Tibial nerve (tissue), 4 donors: ENCODE data around the gene SRD5A3. TPM values are rescaled to one million over a fixed set of nuclear protein-coding genes. Genes with fewer than 3 reads are reported as not detected.

Source experiments
- DNase-seq, 2 donors: peaks; one replicate each; pipeline ENCODE4 v3.0.0-alpha.2; 2019; ENCODE audit warnings: low spot score in 2 of 2
- H3K27ac ChIP-seq, 4 donors: fragments of 200-600 bp; sonication (generic) in 3 of 4; one replicate each; pipeline ENCODE4 v1.5.1; 2017 to 2019; ENCODE audit warnings: mild to moderate bottlenecking in 1 of 4
- H3K27me3 ChIP-seq, 2 donors: fragments of 200-600 bp; sonication (generic) in 1 of 2; one replicate each; pipeline versions ENCODE4 v1.5.1 to v1.6.0; 2017 to 2019
- H3K36me3 ChIP-seq, 3 donors: fragments of 200-600 bp; sonication (generic); one replicate each; pipeline ENCODE4 v1.5.1; 2018 to 2019
- H3K4me1 ChIP-seq, 4 donors: fragments of 200-600 bp; sonication (generic) in 3 of 4; one replicate each; pipeline ENCODE4 v1.5.1; 2017 to 2019
- H3K4me3 ChIP-seq, 4 donors: fragments of 200-600 bp; sonication (generic) in 3 of 4; one replicate each; pipeline ENCODE4 v1.5.1; 2017 to 2019; ENCODE audit warnings: mild to moderate bottlenecking in 1 of 4, moderate library complexity in 1 of 4
- H3K9me3 ChIP-seq, 4 donors: fragments of 200-600 bp; sonication (generic) in 3 of 4; one replicate each; pipeline ENCODE4 v1.5.1; 2017 to 2019
- CTCF ChIP-seq, 5 experiments: fragments of 200-600 bp in 3 of 5; fragments of 450-650 bp in 2 of 5; sonication (generic) in 3 of 5; IDR thresholded peaks; one replicate each; pipeline ENCODE4 v1.5.1; 2016 to 2019; ENCODE audit warnings: antibody characterized with exemption in 5 of 5, mild to moderate bottlenecking in 3 of 5, moderate library complexity in 2 of 5
- EP300 ChIP-seq, 2 donors: sonication (generic); formaldehyde crosslinking; IDR thresholded peaks; one replicate each; pipeline ENCODE4 v1.6.1; 2017; ENCODE audit warnings: antibody characterized with exemption in 2 of 2, mild to moderate bottlenecking in 1 of 2
- POLR2A ChIP-seq, 2 donors: fragments of 450-650 bp; IDR thresholded peaks; one replicate each; pipeline ENCODE4 v1.6.1; 2017; ENCODE audit warnings: antibody characterized with exemption in 2 of 2, mild to moderate bottlenecking in 2 of 2, moderate library complexity in 2 of 2
- WGBS, 2 donors: methylation state at CpG; one replicate each; pipeline ENCODE4 v1.1.5; 2018; 5-methylcytosine and 5-hydroxymethylcytosine counted together
- total RNA-seq, 4 donors: library from RNA; depleted of rRNA; stranded (reverse); fragments of >200 nt; gene quantifications; one replicate each; pipeline ENCODE4 v1.1.0, GENCODE V29; 2016

Gene SRD5A3
- total RNA-seq, 4 donors from 2014 or later = 9.0 to 16.1 (median 12.2) TPM

- no peak for DNase-seq
- Histone ChIP-seq H3K4me1 (peaks cover 0 to 51% (median 5%) of the 10 kb centered on the region in 4 donors), H3K9me3 (no peaks in the 10 kb centered on the region), H3K27me3 (no peaks in the 10 kb centered on the region), H3K27ac (no peak overlapping the region), H3K36me3 (peaks cover 0 to 22% (median 0%) of the 10 kb centered on the region in 3 donors), H3K4me3 (no peak overlapping the region)
- WGBS, 2 donors = 92 to 93% methylated on average over 3 of the region's 3 CpGs
- TF ChIP-seq POLR2A (IDR thresholded peaks at IDR 0.05) (no peak), CTCF (IDR thresholded peaks at IDR 0.05) (no peak), EP300 (IDR thresholded peaks at IDR 0.05) (no peak)
Measured at GRCh38 chr4:55405073-55405472, 59.0 kb downstream of the SRD5A3 start.

DNA sequence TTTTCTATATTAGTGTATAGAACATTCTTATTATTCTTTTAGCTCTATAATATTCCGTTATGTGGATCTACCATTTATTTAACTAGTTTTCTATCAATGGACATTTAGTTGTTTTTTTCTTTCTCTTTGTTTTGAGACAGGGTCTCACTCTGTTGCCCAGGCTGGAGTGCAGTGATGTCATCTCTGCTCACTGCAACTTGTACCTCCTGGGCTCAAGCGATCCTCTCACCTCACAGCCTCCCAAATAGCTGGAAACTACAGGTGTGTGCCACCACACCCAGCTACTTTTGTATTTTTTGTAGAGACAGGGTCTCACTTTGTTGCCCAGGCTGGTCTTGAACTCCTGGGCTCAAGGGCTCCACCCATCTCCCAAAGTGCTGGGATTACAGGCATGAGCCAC lies 60.5 kb downstream of the SRD5A3 start:
- H3K9me3 ChIP-seq = no peaks in the 10 kb centered on the region
- no peak overlapping the region for H3K4me3 ChIP-seq
- TF ChIP-seq EP300 (IDR thresholded peaks at IDR 0.05) (no peak), POLR2A (IDR thresholded peaks at IDR 0.05) (no peak), CTCF (IDR thresholded peaks at IDR 0.05) (no peak)
- 95 to 99% methylated on average over 2 of the region's 2 CpGs for WGBS, 2 donors
- no peak overlapping the region for H3K27ac ChIP-seq
- H3K36me3 ChIP-seq = peaks cover 0 to 25% (median 0%) of the 10 kb centered on the region in 3 donors
- H3K4me1 ChIP-seq = peaks cover 0 to 41% (median 5%) of the 10 kb centered on the region in 4 donors
- no peak for DNase-seq
- no peaks in the 10 kb centered on the region for H3K27me3 ChIP-seq

DNA sequence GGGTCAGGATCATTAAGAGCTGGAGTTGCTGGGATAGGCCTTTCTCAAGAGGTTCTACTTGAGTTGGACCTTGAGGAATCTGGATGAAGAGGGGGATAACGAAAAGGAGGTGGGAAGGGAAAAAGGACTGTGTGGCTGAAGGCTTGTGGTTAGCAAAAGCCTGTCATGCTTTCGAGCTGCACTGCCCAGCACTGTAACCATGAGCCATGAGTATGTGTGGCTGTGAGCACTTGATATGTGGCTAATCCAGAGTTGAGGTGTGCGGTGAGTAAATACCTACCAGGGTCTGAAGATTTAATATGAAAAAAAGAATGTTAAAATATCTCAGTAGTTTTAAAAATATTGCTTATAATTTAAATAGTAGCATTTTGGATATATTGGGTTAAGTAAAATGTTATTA lies 61.1 kb downstream of the SRD5A3 start:
- H3K27ac ChIP-seq = no peak overlapping the region
- no peaks in the 10 kb centered on the region for H3K9me3 ChIP-seq
- H3K4me1 ChIP-seq = peaks cover 0 to 38% (median 5%) of the 10 kb centered on the region in 4 donors
- peaks cover 0 to 30% (median 0%) of the 10 kb centered on the region in 3 donors for H3K36me3 ChIP-seq
- DNase-seq = no peak
- no peak overlapping the region for H3K4me3 ChIP-seq
- no peaks in the 10 kb centered on the region for H3K27me3 ChIP-seq
- WGBS, 2 donors = 85 to 91% methylated on average over 3 of the region's 3 CpGs
- no peak for TF ChIP-seq EP300 (IDR thresholded peaks at IDR 0.05)
- no peak for TF ChIP-seq POLR2A (IDR thresholded peaks at IDR 0.05)
- no peak for TF ChIP-seq CTCF (IDR thresholded peaks at IDR 0.05)

DNA sequence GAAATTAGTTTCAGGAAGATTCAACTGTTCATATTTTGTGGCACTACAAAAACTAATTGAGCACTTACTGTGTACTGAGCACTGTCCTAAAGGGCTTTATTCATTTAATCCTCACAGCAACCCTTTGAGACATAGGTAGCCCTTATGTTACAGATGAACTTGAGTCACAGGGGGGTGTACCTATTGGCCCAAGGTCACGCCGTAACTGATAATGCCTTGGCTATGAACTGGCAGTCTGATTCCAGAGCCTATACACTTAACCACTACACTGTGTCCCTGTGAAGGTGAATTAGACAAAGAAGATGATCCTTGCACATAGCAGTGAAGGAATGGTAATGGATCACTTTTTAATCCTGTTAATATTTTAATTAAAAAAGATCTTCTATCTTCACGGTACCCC lies 61.7 kb downstream of the SRD5A3 start:
- peaks cover 0 to 38% (median 5%) of the 10 kb centered on the region in 4 donors for H3K4me1 ChIP-seq

More for the DNA sequence above, 61.7 kb downstream of the SRD5A3 start:
- H3K27ac ChIP-seq = no peak overlapping the region
- WGBS, 2 donors = 60 to 62% methylated on average over 3 of the region's 3 CpGs
- H3K4me3 ChIP-seq = no peak overlapping the region
- no peaks in the 10 kb centered on the region for H3K27me3 ChIP-seq
- H3K9me3 ChIP-seq = no peaks in the 10 kb centered on the region
- TF ChIP-seq POLR2A (IDR thresholded peaks at IDR 0.05) (no peak), CTCF (IDR thresholded peaks at IDR 0.05) (no peak), EP300 (IDR thresholded peaks at IDR 0.05) (no peak)
- DNase-seq = no peak
- peaks cover 0 to 30% (median 0%) of the 10 kb centered on the region in 3 donors for H3K36me3 ChIP-seq
